ENCODE measurements around the gene BCAS3.

BCAS3 gene

GRCh38 chr17:61313461-61314326, 636.0 kb downstream of the BCAS3 start:
- H3K9me3 ChIP-seq (ENCODE audit: low read length) = no peaks in the 10 kb centered on the region
- H2AFZ ChIP-seq (ENCODE audit: low read length) = no peak overlapping the region
- H3K9ac ChIP-seq (ENCODE audit: low read length) = no peak overlapping the region
- H3K4me3 ChIP-seq (ENCODE audit: low read depth, low read length, poor library complexity, severe bottlenecking) = no peak overlapping the region
- no peaks in the 10 kb centered on the region for H3K27me3 ChIP-seq (ENCODE audit: insufficient read depth, low read length)
- no peak overlapping the region for H3K27ac ChIP-seq (ENCODE audit: low read depth, low read length, poor library complexity, severe bottlenecking)
- H4K20me1 ChIP-seq (ENCODE audit: insufficient read depth, low read length) = no peaks in the 10 kb centered on the region
- no peak for TF ChIP-seq CTCF (IDR thresholded peaks at IDR 0.05; ENCODE audit: low read length)
- TF ChIP-seq EZH2 (IDR thresholded peaks at IDR 0.05; ENCODE audit: borderline replicate concordance, low read length) = no peak
- no peak overlapping the region for H3K4me2 ChIP-seq (ENCODE audit: low read length)
- H3F3A ChIP-seq (ENCODE audit: insufficient read depth, low read length) = no peaks in the 10 kb centered on the region
- H3K79me2 ChIP-seq (ENCODE audit: insufficient read depth, low read length) = no peaks in the 10 kb centered on the region
- no peaks in the 10 kb centered on the region for H3K9me2 ChIP-seq (ENCODE audit: low read depth, low read length)
- no peaks in the 10 kb centered on the region for H3K4me1 ChIP-seq (ENCODE audit: insufficient read depth, low read length, severe bottlenecking)
- no peaks in the 10 kb centered on the region for H3K36me3 ChIP-seq (ENCODE audit: insufficient read depth, low read length)

GRCh38 chr17:61314368-61315078, 636.9 kb downstream of the BCAS3 start:
- H3K9me2 ChIP-seq (ENCODE audit: low read depth, low read length) = no peaks in the 10 kb centered on the region
- H3K4me1 ChIP-seq (ENCODE audit: insufficient read depth, low read length, severe bottlenecking) = no peaks in the 10 kb centered on the region
- H3K36me3 ChIP-seq (ENCODE audit: insufficient read depth, low read length) = no peaks in the 10 kb centered on the region
- TF ChIP-seq EZH2 (IDR thresholded peaks at IDR 0.05; ENCODE audit: borderline replicate concordance, low read length) (no peak), CTCF (IDR thresholded peaks at IDR 0.05; ENCODE audit: low read length) (no peak)
- H3K27me3 ChIP-seq (ENCODE audit: insufficient read depth, low read length) = no peaks in the 10 kb centered on the region
- no peaks in the 10 kb centered on the region for H4K20me1 ChIP-seq (ENCODE audit: insufficient read depth, low read length)
- H3K9me3 ChIP-seq (ENCODE audit: low read length) = no peaks in the 10 kb centered on the region
- no peak overlapping the region for H3K4me3 ChIP-seq (ENCODE audit: low read depth, low read length, poor library complexity, severe bottlenecking)
- H3K27ac ChIP-seq (ENCODE audit: low read depth, low read length, poor library complexity, severe bottlenecking) = no peak overlapping the region
- no peak overlapping the region for H3K9ac ChIP-seq (ENCODE audit: low read length)
- H2AFZ ChIP-seq (ENCODE audit: low read length) = no peak overlapping the region
- H3K79me2 ChIP-seq (ENCODE audit: insufficient read depth, low read length) = no peaks in the 10 kb centered on the region
- H3K4me2 ChIP-seq (ENCODE audit: low read length) = no peak overlapping the region
- no peaks in the 10 kb centered on the region for H3F3A ChIP-seq (ENCODE audit: insufficient read depth, low read length)

- no peaks in the 10 kb centered on the region for H3K27me3 ChIP-seq (ENCODE audit: insufficient read depth, low read length)
- no peak overlapping the region for H3K4me2 ChIP-seq (ENCODE audit: low read length)
- no peak overlapping the region for H3K27ac ChIP-seq (ENCODE audit: low read depth, low read length, poor library complexity, severe bottlenecking)
- no peaks in the 10 kb centered on the region for H3K79me2 ChIP-seq (ENCODE audit: insufficient read depth, low read length)
- H2AFZ ChIP-seq (ENCODE audit: low read length) = no peak overlapping the region
- H3K9ac ChIP-seq (ENCODE audit: low read length) = no peak overlapping the region
- H3K36me3 ChIP-seq (ENCODE audit: insufficient read depth, low read length) = no peaks in the 10 kb centered on the region
- no peaks in the 10 kb centered on the region for H3K9me2 ChIP-seq (ENCODE audit: low read depth, low read length)
- H3F3A ChIP-seq (ENCODE audit: insufficient read depth, low read length) = no peaks in the 10 kb centered on the region
- TF ChIP-seq EZH2 (IDR thresholded peaks at IDR 0.05; ENCODE audit: borderline replicate concordance, low read length) = no peak
- no peak for TF ChIP-seq CTCF (IDR thresholded peaks at IDR 0.05; ENCODE audit: low read length)
- H3K4me1 ChIP-seq (ENCODE audit: insufficient read depth, low read length, severe bottlenecking) = no peaks in the 10 kb centered on the region
- H4K20me1 ChIP-seq (ENCODE audit: insufficient read depth, low read length) = no peaks in the 10 kb centered on the region
- H3K4me3 ChIP-seq (ENCODE audit: low read depth, low read length, poor library complexity, severe bottlenecking) = no peak overlapping the region
- H3K9me3 ChIP-seq (ENCODE audit: low read length) = no peaks in the 10 kb centered on the region
These were observed 639.0 kb downstream of the BCAS3 start for GRCh38 chr17:61316633-61317032.

Data from OCI-LY1 (cell line).